ENCODE data around the gene PCBP2.

PCBP2 gene

GRCh38 chr12:53510181-53510812 lies 58.4 kb downstream of the PCBP2 start:
- DNase-seq: peak; percentile 52

DNA sequence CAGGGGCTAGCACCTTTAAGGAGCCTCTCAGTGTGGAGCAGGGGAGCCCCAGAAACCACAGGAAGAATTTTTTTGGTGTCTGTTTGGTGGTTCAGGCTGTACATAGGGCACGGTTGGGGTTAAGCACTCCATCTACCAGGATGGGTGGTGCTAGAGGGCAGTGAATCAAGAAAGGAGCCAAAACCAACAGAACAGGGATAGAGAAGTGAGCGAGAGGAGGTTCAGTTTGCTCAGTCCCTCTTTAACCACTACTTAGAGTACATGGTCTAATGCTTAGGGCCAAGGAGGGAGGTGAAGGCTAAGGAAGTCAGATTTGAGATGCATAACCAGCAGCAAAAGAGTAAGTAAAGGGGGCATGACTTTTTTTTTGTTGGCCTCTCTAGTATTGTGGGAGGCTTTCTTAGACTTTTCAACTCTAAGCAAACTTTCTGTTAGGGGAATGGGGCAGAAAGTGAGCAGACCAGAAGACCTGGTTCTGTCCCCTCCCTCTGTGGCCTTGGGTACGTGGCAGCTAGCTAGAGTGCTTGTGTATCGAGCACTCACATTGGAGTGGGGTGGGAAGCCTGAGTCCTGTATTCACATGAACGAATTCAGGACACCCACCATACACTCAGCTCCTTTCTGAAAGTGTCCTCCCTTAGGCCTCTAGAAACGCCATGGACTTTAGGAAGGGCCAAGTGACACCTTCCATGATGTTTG lies 62.0 kb downstream of the PCBP2 start:
- DNase-seq: no peak

DNA sequence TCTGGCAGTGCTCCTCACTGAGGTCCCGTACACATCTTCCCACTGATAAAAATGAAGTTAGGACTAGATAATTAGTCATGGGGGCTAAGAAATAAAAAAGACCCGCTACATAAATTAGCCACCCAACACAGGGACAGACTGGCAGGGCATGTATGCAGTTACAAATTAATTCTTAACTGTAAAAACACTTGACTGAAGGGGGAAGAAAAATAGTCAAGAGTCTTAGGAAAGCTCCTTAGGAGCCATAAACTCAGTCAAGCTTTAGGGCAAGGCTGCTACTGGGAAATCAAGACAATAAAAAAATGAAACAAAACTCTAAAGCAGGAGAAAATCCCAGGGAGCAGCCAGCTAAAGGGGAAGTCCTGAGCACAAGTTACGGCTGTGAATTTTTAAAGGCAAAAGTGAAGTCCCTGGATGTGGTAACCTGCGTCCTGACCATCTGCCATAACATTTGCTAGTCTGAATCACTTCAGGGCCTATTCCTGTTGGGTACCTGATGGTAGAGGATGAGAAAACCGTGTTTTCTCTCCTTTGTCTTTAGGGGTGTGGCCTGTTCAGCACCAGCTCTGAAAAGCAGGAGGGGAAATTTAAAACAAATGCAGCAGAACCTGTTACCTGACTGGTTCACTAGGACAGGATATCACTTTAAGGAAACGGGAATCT lies 62.9 kb downstream of the PCBP2 start:
- no peak for DNase-seq

GRCh38 chr12:53515291-53515680 lies 63.4 kb downstream of the PCBP2 start:
- DNase-seq: no peak

GRCh38 chr12:53516758-53517455 lies 65.0 kb downstream of the PCBP2 start:
- peak; percentile 55 for DNase-seq

GRCh38 chr12:53518381-53518780 lies 66.5 kb downstream of the PCBP2 start:
- no peak for DNase-seq

GRCh38 chr12:53523131-53523530 lies 71.2 kb downstream of the PCBP2 start:
- DNase-seq: no peak

DNA sequence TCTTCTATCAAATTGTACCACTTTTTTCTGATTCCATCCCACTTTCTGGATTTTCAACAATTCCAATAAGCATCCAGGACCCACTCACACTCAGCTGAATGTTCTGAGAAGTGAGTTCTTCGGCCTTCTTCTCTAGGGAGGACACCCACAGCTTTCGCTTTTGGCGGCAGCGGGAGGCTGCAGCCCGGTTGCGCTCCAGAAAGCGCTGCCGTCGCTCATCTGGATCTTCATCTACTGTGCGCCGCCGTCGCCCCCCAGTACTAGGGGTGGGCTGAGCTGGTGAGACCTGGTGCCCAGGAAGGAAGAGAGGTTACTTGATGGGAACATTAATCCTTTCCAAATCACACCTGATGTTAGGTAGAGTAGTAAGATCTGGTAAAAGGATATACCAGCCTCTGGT lies 72.6 kb downstream of the PCBP2 start:
- DNase-seq: no peak

DNA sequence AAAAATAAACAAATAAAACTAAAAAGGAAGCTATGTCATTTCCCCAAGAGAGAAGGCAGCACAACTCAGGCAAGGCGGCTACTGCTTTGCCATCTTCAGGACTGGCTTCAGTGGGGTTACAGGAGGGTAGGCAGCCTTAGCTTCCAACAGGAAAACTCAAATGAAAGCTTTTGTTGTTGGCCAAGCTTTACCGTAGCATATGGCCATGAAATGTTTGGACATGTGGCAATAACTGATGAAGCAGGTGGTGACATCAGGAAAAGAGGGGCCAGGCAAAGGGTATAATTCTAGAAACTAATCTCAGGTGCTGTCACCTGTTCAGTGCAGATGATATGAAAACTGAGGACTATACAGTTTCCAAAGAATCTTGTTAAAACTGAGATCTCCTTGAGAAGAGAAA lies 78.2 kb downstream of the PCBP2 start:
- DNase-seq: no peak

Data from activated effector memory CD4-positive, alpha-beta T cell treated with anti-CD3 and anti-CD28 coated beads, Interleukin-2, amount 50 U/mL, for 16 hours (primary cell).